ENCODE results near the gene FGFR1OP2.

FGFR1OP2 gene

GRCh38 chr12:26928661-26929060, 9.6 kb upstream of the FGFR1OP2 start:
- Histone ChIP-seq H3K9ac (ENCODE audit: low read length) (no peak overlapping the region), H3K4ac (ENCODE audit: low read depth, low read length) (no peak overlapping the region), H2AK5ac (ENCODE audit: low read length) (no peak overlapping the region), H3K4me3 (ENCODE audit: low read length) (no peak overlapping the region), H3K18ac (ENCODE audit: low read length) (no peak overlapping the region), H3K36me3 (ENCODE audit: control insufficient read depth, insufficient read depth, low read length) (peaks cover 2% of the 10 kb centered on the region), H3K23ac (ENCODE audit: low read length) (no peak overlapping the region), H4K5ac (ENCODE audit: low read length) (no peak overlapping the region), H3K79me1 (ENCODE audit: low read length) (no peaks in the 10 kb centered on the region), H3K79me2 (ENCODE audit: control insufficient read depth, insufficient read depth, low read length) (no peaks in the 10 kb centered on the region), H3K4me2 (ENCODE audit: low read length) (no peak overlapping the region), H4K8ac (ENCODE audit: low read depth, low read length) (no peak overlapping the region), H3K4me1 (ENCODE audit: control insufficient read depth, low read depth, low read length) (no peaks in the 10 kb centered on the region), H3K56ac (ENCODE audit: low read length) (no peak overlapping the region), H2BK15ac (replicated peaks; ENCODE audit: low read depth) (no peak overlapping the region), H3K27me3 (ENCODE audit: insufficient read depth, low read length, poor library complexity) (no peaks in the 10 kb centered on the region), H2BK120ac (ENCODE audit: low read depth, low read length) (no peak overlapping the region), H2BK5ac (ENCODE audit: low read length) (no peak overlapping the region), H3K27ac (ENCODE audit: low read depth, low read length) (no peak overlapping the region)
- no CpG with 5 or more reads among the region's 5 CpGs for WGBS (ENCODE audit: extremely low coverage, insufficient coverage, low lambda C conversion rate)
- DNase-seq = no peak

DNA sequence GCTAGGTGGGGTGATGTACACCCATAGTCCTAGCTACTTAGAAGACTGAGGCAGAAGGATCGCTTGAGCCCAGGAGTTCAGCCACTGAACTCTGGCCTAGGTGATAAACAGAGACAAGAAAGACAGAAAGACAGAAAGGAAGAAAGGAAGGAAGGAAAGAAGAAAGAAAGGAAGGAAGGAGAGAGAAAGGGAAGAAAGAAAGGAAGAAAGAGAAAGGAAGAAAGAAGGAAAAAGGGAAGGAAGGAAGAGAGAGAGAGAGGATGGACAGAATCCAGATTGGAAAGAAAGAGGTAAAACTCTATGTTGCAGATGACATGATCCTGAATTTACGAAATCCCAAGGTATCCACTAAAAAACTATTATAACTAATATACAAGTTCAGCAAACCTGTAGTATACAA, 8.7 kb upstream of the FGFR1OP2 start:
- Histone ChIP-seq H3K4ac (ENCODE audit: low read depth, low read length) (no peak overlapping the region), H3K18ac (ENCODE audit: low read length) (no peak overlapping the region), H2BK15ac (replicated peaks; ENCODE audit: low read depth) (no peak overlapping the region), H3K23ac (ENCODE audit: low read length) (no peak overlapping the region), H3K79me2 (ENCODE audit: control insufficient read depth, insufficient read depth, low read length) (no peaks in the 10 kb centered on the region), H3K27ac (ENCODE audit: low read depth, low read length) (no peak overlapping the region), H2AK5ac (ENCODE audit: low read length) (no peak overlapping the region), H3K79me1 (ENCODE audit: low read length) (no peaks in the 10 kb centered on the region), H3K4me3 (ENCODE audit: low read length) (no peak overlapping the region), H3K4me1 (ENCODE audit: control insufficient read depth, low read depth, low read length) (no peaks in the 10 kb centered on the region), H2BK5ac (ENCODE audit: low read length) (no peak overlapping the region), H4K5ac (ENCODE audit: low read length) (no peak overlapping the region), H3K4me2 (ENCODE audit: low read length) (no peak overlapping the region), H3K56ac (ENCODE audit: low read length) (no peak overlapping the region), H3K9ac (ENCODE audit: low read length) (no peak overlapping the region), H3K27me3 (ENCODE audit: insufficient read depth, low read length, poor library complexity) (no peaks in the 10 kb centered on the region), H3K36me3 (ENCODE audit: control insufficient read depth, insufficient read depth, low read length) (peaks cover 2% of the 10 kb centered on the region), H2BK120ac (ENCODE audit: low read depth, low read length) (no peak overlapping the region), H4K8ac (ENCODE audit: low read depth, low read length) (no peak overlapping the region)
- WGBS (ENCODE audit: extremely low coverage, insufficient coverage, low lambda C conversion rate) = no CpG with 5 or more reads among the region's 2 CpGs
- no peak for DNase-seq

GRCh38 chr12:26935636-26936378, 2.5 kb upstream of the FGFR1OP2 start:
- Histone ChIP-seq H3K18ac (ENCODE audit: low read length) (no peak overlapping the region), H3K79me1 (ENCODE audit: low read length) (peaks cover 1% of the 10 kb centered on the region), H3K56ac (ENCODE audit: low read length) (no peak overlapping the region), H2BK120ac (ENCODE audit: low read depth, low read length) (no peak overlapping the region), H3K4ac (ENCODE audit: low read depth, low read length) (no peak overlapping the region), H4K8ac (ENCODE audit: low read depth, low read length) (no peak overlapping the region), H3K4me3 (ENCODE audit: low read length) (no peak overlapping the region), H3K27me3 (ENCODE audit: insufficient read depth, low read length, poor library complexity) (no peaks in the 10 kb centered on the region), H3K4me1 (ENCODE audit: control insufficient read depth, low read depth, low read length) (no peaks in the 10 kb centered on the region), H4K5ac (ENCODE audit: low read length) (no peak overlapping the region), H2BK15ac (replicated peaks; ENCODE audit: low read depth) (no peak overlapping the region), H3K36me3 (ENCODE audit: control insufficient read depth, insufficient read depth, low read length) (no peaks in the 10 kb centered on the region), H3K27ac (ENCODE audit: low read depth, low read length) (no peak overlapping the region), H3K4me2 (ENCODE audit: low read length) (no peak overlapping the region), H2BK5ac (ENCODE audit: low read length) (no peak overlapping the region), H2AK5ac (ENCODE audit: low read length) (no peak overlapping the region), H3K79me2 (ENCODE audit: control insufficient read depth, insufficient read depth, low read length) (peaks cover 14% of the 10 kb centered on the region), H3K23ac (ENCODE audit: low read length) (no peak overlapping the region), H3K9ac (ENCODE audit: low read length) (no peak overlapping the region)
- WGBS (ENCODE audit: extremely low coverage, insufficient coverage, low lambda C conversion rate) = no CpG with 5 or more reads among the region's 7 CpGs
- no peak for DNase-seq

DNA sequence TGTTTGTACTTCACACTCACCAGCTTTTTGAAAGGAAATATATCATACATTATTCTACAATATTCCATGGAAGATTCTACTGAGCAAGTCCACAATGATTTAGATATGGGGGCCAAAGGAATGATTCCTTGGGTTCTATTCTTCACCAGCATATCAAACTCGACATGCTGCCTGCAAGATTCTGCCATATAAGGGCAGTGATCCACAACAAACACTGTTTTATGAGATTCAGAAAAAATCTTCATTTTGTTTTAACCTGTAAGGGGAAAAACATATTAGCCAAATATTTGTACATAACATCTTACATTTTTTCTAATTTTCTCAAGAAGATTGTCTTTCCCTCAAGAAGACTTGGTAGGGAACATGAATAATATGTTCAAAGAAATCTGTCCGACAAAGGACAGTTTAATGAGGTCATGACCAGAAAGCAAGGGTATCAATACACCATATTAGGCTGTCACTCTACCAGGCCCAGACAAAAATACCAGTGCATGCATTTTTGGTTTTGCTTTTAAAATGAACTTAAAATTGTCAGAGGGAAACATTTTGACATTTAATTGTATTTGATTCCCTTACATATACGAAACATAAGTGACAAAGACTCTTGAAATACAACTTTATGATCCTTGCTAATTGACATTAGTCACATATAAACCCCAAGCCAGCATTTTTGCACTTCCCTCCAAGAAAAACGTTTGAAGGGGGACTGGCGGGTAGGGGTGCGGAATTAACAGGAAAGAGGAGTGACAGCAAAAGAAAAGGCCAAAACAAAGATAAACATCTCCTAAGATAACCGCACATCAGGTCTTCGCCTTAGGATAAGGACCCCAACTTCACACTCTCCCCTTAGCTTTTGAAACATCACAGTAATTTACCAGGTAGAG, 1.5 kb upstream of the FGFR1OP2 start:
- H3K27ac ChIP-seq (ENCODE audit: low read depth, low read length) = no peak overlapping the region

GRCh38 chr12:26937443-26937862, 817 bp upstream of the FGFR1OP2 start:
- Histone ChIP-seq H3K4ac (ENCODE audit: low read depth, low read length) (no peak overlapping the region), H3K4me3 (ENCODE audit: low read length) (peak overlapping the region; percentile 73), H2BK5ac (ENCODE audit: low read length) (peak overlapping the region; percentile 0), H3K36me3 (ENCODE audit: control insufficient read depth, insufficient read depth, low read length) (no peaks in the 10 kb centered on the region), H4K5ac (ENCODE audit: low read length) (no peak overlapping the region), H3K79me1 (ENCODE audit: low read length) (peaks cover 3% of the 10 kb centered on the region), H3K4me1 (ENCODE audit: control insufficient read depth, low read depth, low read length) (no peaks in the 10 kb centered on the region), H2AK5ac (ENCODE audit: low read length) (no peak overlapping the region), H3K27me3 (ENCODE audit: insufficient read depth, low read length, poor library complexity) (no peaks in the 10 kb centered on the region), H2BK15ac (replicated peaks; ENCODE audit: low read depth) (no peak overlapping the region), H2BK120ac (ENCODE audit: low read depth, low read length) (no peak overlapping the region), H3K23ac (ENCODE audit: low read length) (no peak overlapping the region), H3K79me2 (ENCODE audit: control insufficient read depth, insufficient read depth, low read length) (peaks cover 19% of the 10 kb centered on the region), H3K4me2 (ENCODE audit: low read length) (peak overlapping the region; percentile 64), H3K56ac (ENCODE audit: low read length) (peak overlapping the region; percentile 78), H3K27ac (ENCODE audit: low read depth, low read length) (no peak overlapping the region), H3K18ac (ENCODE audit: low read length) (no peak overlapping the region), H3K9ac (ENCODE audit: low read length) (peak overlapping the region; percentile 57), H4K8ac (ENCODE audit: low read depth, low read length) (no peak overlapping the region)
- no peak for DNase-seq
- no CpG with 5 or more reads among the region's 10 CpGs for WGBS (ENCODE audit: extremely low coverage, insufficient coverage, low lambda C conversion rate)

More for the DNA sequence above, 1.5 kb upstream of the FGFR1OP2 start:
- peaks cover 2% of the 10 kb centered on the region for H3K79me1 ChIP-seq (ENCODE audit: low read length)
- H3K4me1 ChIP-seq (ENCODE audit: control insufficient read depth, low read depth, low read length) = no peaks in the 10 kb centered on the region
- H3K23ac ChIP-seq (ENCODE audit: low read length) = no peak overlapping the region
- H4K8ac ChIP-seq (ENCODE audit: low read depth, low read length) = no peak overlapping the region
- no peak overlapping the region for H2BK5ac ChIP-seq (ENCODE audit: low read length)
- no peak overlapping the region for H3K4ac ChIP-seq (ENCODE audit: low read depth, low read length)
- no peaks in the 10 kb centered on the region for H3K36me3 ChIP-seq (ENCODE audit: control insufficient read depth, insufficient read depth, low read length)
- peaks cover 17% of the 10 kb centered on the region for H3K79me2 ChIP-seq (ENCODE audit: control insufficient read depth, insufficient read depth, low read length)
- H3K27me3 ChIP-seq (ENCODE audit: insufficient read depth, low read length, poor library complexity) = no peaks in the 10 kb centered on the region
- peak overlapping the region; percentile 64 for H3K4me2 ChIP-seq (ENCODE audit: low read length)
- no peak overlapping the region for H2AK5ac ChIP-seq (ENCODE audit: low read length)
- H4K5ac ChIP-seq (ENCODE audit: low read length) = no peak overlapping the region
- H2BK120ac ChIP-seq (ENCODE audit: low read depth, low read length) = no peak overlapping the region
- peak; percentile 41 for DNase-seq
- peak overlapping the region; percentile 73 for H3K4me3 ChIP-seq (ENCODE audit: low read length)
- peak overlapping the region; percentile 26 for H3K56ac ChIP-seq (ENCODE audit: low read length)
- H2BK15ac ChIP-seq (replicated peaks; ENCODE audit: low read depth) = no peak overlapping the region
- WGBS (ENCODE audit: extremely low coverage, insufficient coverage, low lambda C conversion rate) = no CpG with 5 or more reads among the region's 8 CpGs
- no peak overlapping the region for H3K18ac ChIP-seq (ENCODE audit: low read length)
- peak overlapping the region; percentile 57 for H3K9ac ChIP-seq (ENCODE audit: low read length)

Data from mesendoderm (in vitro differentiated cells).